SK-N-SH (cell line): ENCODE measurements around the gene WASHC2C.
"Not testable (repeated sequence)": the region's sequence is repeated elsewhere in the genome, so short reads cannot be mapped to it uniquely, and the experiment has no call there.

Experiments
- CTCF ChIP-seq: fragments of 200-600 bp; sonication (generic); IDR thresholded peaks from 2 replicates; pipeline ENCODE4 v1.6.1; 2017; ENCODE audit warnings: antibody characterized with exemption, mild to moderate bottlenecking, moderate library complexity
- IRF3 ChIP-seq: fragments of 150-350 bp; IDR thresholded peaks from 2 replicates; pipeline ENCODE4 v1.6.1; 2016; ENCODE audit warnings: mild to moderate bottlenecking, low read depth, low read length
- MAX ChIP-seq: IDR thresholded peaks from 2 replicates; pipeline ENCODE4 v1.4.0; 2012; ENCODE audit warnings: low read depth
- MXI1 ChIP-seq: IDR thresholded peaks from 2 replicates; pipeline ENCODE4 v1.6.1; 2012; ENCODE audit warnings: mild to moderate bottlenecking, low read depth, low read length, improper control_type of control experiment
- POLR2AphosphoS5 ChIP-seq: IDR thresholded peaks from 2 replicates; pipeline ENCODE4 v1.6.1; 2012; ENCODE audit warnings: low read depth, low read length
- REST ChIP-seq: IDR thresholded peaks from 2 replicates; pipeline ENCODE4 v1.6.1; 2012; ENCODE audit warnings: mild to moderate bottlenecking, low read depth, low read length, moderate library complexity
- TCF12 ChIP-seq: IDR thresholded peaks from 2 replicates; pipeline ENCODE4 v1.4.0; 2012
- YY1 ChIP-seq: IDR thresholded peaks from 2 replicates; pipeline ENCODE4 v1.4.0; 2012; ENCODE audit warnings: low read depth, mild to moderate bottlenecking

GRCh38 chr10:45678467-45678866, 48.6 kb upstream of the WASHC2C start:
- TF ChIP-seq CTCF, MAX, TCF12, REST, IRF3, YY1, POLR2AphosphoS5, MXI1: not testable (repeated sequence)
